ENCODE measurements around the gene ABCA3.

The ABCA3 gene

DNA sequence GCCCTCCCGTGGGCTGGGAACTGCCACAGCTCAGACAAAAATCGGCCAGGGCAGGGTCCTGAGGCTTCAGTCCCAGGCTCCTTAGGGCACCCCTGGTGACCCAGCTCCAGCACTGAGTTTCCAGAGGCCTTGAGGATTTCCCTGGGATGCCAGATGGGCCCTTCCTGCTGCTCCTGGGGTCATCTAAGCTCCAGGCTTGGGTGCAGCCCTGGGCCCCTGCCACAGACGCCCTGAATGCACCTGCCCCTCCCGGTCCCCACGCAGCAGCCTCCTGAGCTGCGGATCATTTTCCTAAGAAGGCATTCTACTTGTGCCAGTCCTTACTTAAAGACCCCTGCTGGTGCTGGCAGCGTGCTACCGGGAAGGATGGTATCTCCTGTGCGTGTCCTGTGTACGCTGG, 66.6 kb downstream of the ABCA3 start:
- H3K4me3 ChIP-seq (ENCODE audit: low read length): no peak overlapping the region
- H3K4ac ChIP-seq (ENCODE audit: low read depth, low read length): no peak overlapping the region
- no peak overlapping the region for H3K9ac ChIP-seq (ENCODE audit: low read length)
- peaks cover 2% of the 10 kb centered on the region for H3K79me2 ChIP-seq (ENCODE audit: control insufficient read depth, insufficient read depth, low read length)
- no peak overlapping the region for H3K18ac ChIP-seq (ENCODE audit: low read length)
- no CpG with 5 or more reads among the region's 10 CpGs for WGBS (ENCODE audit: extremely low coverage, insufficient coverage, low lambda C conversion rate)
- H3K56ac ChIP-seq (ENCODE audit: low read length): no peak overlapping the region
- no peak overlapping the region for H2AK5ac ChIP-seq (ENCODE audit: low read length)
- H2BK5ac ChIP-seq (ENCODE audit: low read length): no peak overlapping the region
- no peaks in the 10 kb centered on the region for H3K36me3 ChIP-seq (ENCODE audit: control insufficient read depth, insufficient read depth, low read length)
- no peak overlapping the region for H2BK120ac ChIP-seq (ENCODE audit: low read depth, low read length)
- H2BK15ac ChIP-seq (replicated peaks; ENCODE audit: low read depth): no peak overlapping the region
- no peaks in the 10 kb centered on the region for H3K27me3 ChIP-seq (ENCODE audit: insufficient read depth, low read length, poor library complexity)
- no peak overlapping the region for H3K23ac ChIP-seq (ENCODE audit: low read length)
- H3K27ac ChIP-seq (ENCODE audit: low read depth, low read length): no peak overlapping the region
- H4K5ac ChIP-seq (ENCODE audit: low read length): no peak overlapping the region
- H4K8ac ChIP-seq (ENCODE audit: low read depth, low read length): no peak overlapping the region
- no peaks in the 10 kb centered on the region for H3K79me1 ChIP-seq (ENCODE audit: low read length)
- no peak overlapping the region for H3K4me2 ChIP-seq (ENCODE audit: low read length)
- no peaks in the 10 kb centered on the region for H3K4me1 ChIP-seq (ENCODE audit: control insufficient read depth, low read depth, low read length)
- no peak for DNase-seq

DNA sequence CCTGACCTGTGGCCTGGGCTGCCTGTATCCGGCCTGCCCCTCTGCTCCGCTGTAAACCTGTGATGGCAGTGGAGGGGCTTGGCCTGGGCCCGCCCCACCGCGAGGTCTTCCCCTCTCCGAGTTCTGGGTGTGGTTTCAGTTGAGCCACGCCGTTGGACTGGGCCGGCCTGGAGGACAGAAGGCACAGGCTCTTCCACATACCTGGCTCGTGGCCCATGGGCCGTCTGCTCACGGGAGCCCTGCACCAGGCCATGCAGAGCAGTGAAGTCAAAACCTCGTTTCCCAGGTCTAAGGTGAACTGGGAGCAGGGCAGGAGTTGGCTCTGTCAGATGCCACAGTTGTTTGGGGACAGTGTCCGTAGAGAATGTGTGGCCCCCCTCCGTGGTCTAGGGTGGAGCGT, 67.0 kb downstream of the ABCA3 start:
- DNase-seq: no peak
- Histone ChIP-seq H3K4ac (ENCODE audit: low read depth, low read length) (no peak overlapping the region), H2AK5ac (ENCODE audit: low read length) (no peak overlapping the region), H3K4me1 (ENCODE audit: control insufficient read depth, low read depth, low read length) (no peaks in the 10 kb centered on the region), H3K4me2 (ENCODE audit: low read length) (no peak overlapping the region), H3K79me2 (ENCODE audit: control insufficient read depth, insufficient read depth, low read length) (peaks cover 2% of the 10 kb centered on the region), H2BK5ac (ENCODE audit: low read length) (no peak overlapping the region), H3K9ac (ENCODE audit: low read length) (no peak overlapping the region), H3K56ac (ENCODE audit: low read length) (no peak overlapping the region), H4K8ac (ENCODE audit: low read depth, low read length) (no peak overlapping the region), H3K79me1 (ENCODE audit: low read length) (no peaks in the 10 kb centered on the region), H3K36me3 (ENCODE audit: control insufficient read depth, insufficient read depth, low read length) (no peaks in the 10 kb centered on the region), H4K5ac (ENCODE audit: low read length) (no peak overlapping the region), H2BK120ac (ENCODE audit: low read depth, low read length) (no peak overlapping the region), H3K27me3 (ENCODE audit: insufficient read depth, low read length, poor library complexity) (no peaks in the 10 kb centered on the region), H2BK15ac (replicated peaks; ENCODE audit: low read depth) (no peak overlapping the region), H3K4me3 (ENCODE audit: low read length) (no peak overlapping the region), H3K23ac (ENCODE audit: low read length) (no peak overlapping the region), H3K18ac (ENCODE audit: low read length) (no peak overlapping the region), H3K27ac (ENCODE audit: low read depth, low read length) (no peak overlapping the region)
- WGBS (ENCODE audit: extremely low coverage, insufficient coverage, low lambda C conversion rate): no CpG with 5 or more reads among the region's 16 CpGs

DNA sequence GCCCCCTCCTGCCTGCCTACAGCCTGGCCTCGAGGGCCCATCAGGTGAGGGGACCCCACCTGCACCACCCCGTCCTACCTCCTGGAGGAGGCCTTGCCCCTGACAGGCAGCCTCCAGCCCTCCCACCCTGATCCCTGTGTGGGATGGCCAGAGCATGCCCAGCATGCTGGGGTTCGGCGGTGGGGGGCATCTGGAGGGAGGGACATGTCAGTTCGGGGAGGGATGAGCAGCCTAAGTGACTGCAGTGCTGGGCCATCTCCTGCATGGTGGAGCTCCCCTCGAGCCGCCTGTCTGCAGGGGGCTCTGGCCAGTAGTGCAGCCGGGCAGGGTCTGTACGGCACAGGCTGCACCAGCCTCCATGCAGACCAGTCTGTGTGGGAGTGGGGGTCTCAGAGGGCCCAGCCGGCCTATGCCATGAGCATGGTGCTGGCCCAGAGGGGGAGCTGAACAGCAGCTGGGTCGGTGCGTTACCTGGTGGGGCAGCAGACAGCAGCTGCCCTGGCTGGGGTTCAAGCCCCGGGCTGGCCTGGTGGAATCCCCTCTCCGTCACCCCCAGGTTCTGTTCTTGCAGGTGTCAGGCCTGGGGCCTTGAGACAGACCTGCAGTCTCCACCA, 68.6 kb downstream of the ABCA3 start:
- Histone ChIP-seq H2BK15ac (replicated peaks; ENCODE audit: low read depth) (no peak overlapping the region), H3K4ac (ENCODE audit: low read depth, low read length) (no peak overlapping the region), H3K9ac (ENCODE audit: low read length) (no peak overlapping the region), H3K18ac (ENCODE audit: low read length) (no peak overlapping the region), H3K4me2 (ENCODE audit: low read length) (no peak overlapping the region), H3K56ac (ENCODE audit: low read length) (no peak overlapping the region), H4K5ac (ENCODE audit: low read length) (no peak overlapping the region), H3K4me3 (ENCODE audit: low read length) (no peak overlapping the region), H3K4me1 (ENCODE audit: control insufficient read depth, low read depth, low read length) (no peaks in the 10 kb centered on the region), H2BK5ac (ENCODE audit: low read length) (no peak overlapping the region), H2AK5ac (ENCODE audit: low read length) (no peak overlapping the region), H3K27me3 (ENCODE audit: insufficient read depth, low read length, poor library complexity) (no peaks in the 10 kb centered on the region), H3K27ac (ENCODE audit: low read depth, low read length) (no peak overlapping the region), H3K36me3 (ENCODE audit: control insufficient read depth, insufficient read depth, low read length) (no peaks in the 10 kb centered on the region), H3K79me1 (ENCODE audit: low read length) (no peaks in the 10 kb centered on the region), H3K23ac (ENCODE audit: low read length) (no peak overlapping the region), H3K79me2 (ENCODE audit: control insufficient read depth, insufficient read depth, low read length) (peaks cover 9% of the 10 kb centered on the region), H4K8ac (ENCODE audit: low read depth, low read length) (no peak overlapping the region), H2BK120ac (ENCODE audit: low read depth, low read length) (no peak overlapping the region)
- WGBS (ENCODE audit: extremely low coverage, insufficient coverage, low lambda C conversion rate): no CpG with 5 or more reads among the region's 14 CpGs
- no peak for DNase-seq

DNA sequence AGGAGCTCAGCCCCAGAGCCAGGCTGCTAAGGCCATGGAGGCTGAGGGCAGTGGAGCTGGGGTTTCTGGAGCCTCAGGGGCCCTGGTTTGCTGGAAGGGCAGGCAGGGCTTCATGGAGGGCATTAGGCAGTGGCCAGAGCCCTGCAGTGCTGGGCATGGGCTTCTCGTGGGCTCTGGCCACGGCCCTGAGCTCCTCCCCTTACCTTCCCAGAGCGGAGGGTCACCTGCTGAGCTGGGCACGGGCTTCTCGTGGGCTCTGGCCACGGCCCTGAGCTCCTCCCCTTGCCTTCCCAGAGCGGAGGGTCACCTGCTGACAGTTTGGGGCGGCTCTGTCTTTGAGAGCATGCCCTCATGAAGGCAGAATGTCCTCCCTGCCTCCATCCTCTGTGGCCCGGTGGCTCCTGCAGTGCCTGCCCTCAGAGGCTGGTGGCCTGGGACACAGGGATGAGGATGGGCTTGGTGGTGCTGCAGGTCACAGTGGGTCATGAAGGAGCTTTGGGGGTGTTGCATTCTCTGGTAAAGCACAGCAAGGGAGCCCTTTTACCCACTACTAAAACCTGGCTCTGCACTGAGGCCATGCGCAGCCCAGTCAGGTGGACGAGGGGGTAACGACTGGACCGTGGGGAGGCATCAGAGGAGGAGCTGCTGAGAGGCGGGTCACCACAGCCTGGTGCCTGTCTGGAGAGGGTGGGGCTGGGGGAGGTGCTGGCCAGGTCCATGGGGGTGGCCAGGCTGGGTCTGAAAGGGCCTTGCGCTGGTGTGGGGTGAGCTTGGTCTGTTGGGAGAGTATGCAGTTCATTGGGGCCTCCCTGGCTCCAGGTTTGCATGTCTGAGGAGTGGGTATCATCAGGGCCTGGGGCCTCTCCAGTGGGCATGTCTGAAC, 69.7 kb downstream of the ABCA3 start:
- no CpG with 5 or more reads among the region's 15 CpGs for WGBS (ENCODE audit: extremely low coverage, insufficient coverage, low lambda C conversion rate)

GRCh38 chr16:2270070-2270462, 70.5 kb downstream of the ABCA3 start:
- Histone ChIP-seq H3K27me3 (ENCODE audit: insufficient read depth, low read length, poor library complexity) (no peaks in the 10 kb centered on the region), H2BK15ac (replicated peaks; ENCODE audit: low read depth) (no peak overlapping the region), H3K4me2 (ENCODE audit: low read length) (no peak overlapping the region), H3K4ac (ENCODE audit: low read depth, low read length) (no peak overlapping the region), H3K79me2 (ENCODE audit: control insufficient read depth, insufficient read depth, low read length) (peaks cover 27% of the 10 kb centered on the region), H3K4me3 (ENCODE audit: low read length) (no peak overlapping the region), H2BK5ac (ENCODE audit: low read length) (no peak overlapping the region), H3K27ac (ENCODE audit: low read depth, low read length) (no peak overlapping the region), H4K5ac (ENCODE audit: low read length) (no peak overlapping the region), H3K79me1 (ENCODE audit: low read length) (no peaks in the 10 kb centered on the region), H4K8ac (ENCODE audit: low read depth, low read length) (no peak overlapping the region), H3K4me1 (ENCODE audit: control insufficient read depth, low read depth, low read length) (peaks cover 3% of the 10 kb centered on the region), H3K9ac (ENCODE audit: low read length) (no peak overlapping the region), H3K18ac (ENCODE audit: low read length) (no peak overlapping the region), H2BK120ac (ENCODE audit: low read depth, low read length) (no peak overlapping the region), H3K23ac (ENCODE audit: low read length) (no peak overlapping the region), H3K36me3 (ENCODE audit: control insufficient read depth, insufficient read depth, low read length) (no peaks in the 10 kb centered on the region), H3K56ac (ENCODE audit: low read length) (no peak overlapping the region), H2AK5ac (ENCODE audit: low read length) (no peak overlapping the region)
- WGBS (ENCODE audit: extremely low coverage, insufficient coverage, low lambda C conversion rate): no CpG with 5 or more reads among the region's 9 CpGs
- DNase-seq: no peak

More for the DNA sequence above, 69.7 kb downstream of the ABCA3 start:
- Histone ChIP-seq H2BK120ac (ENCODE audit: low read depth, low read length) (no peak overlapping the region), H3K4me3 (ENCODE audit: low read length) (no peak overlapping the region), H3K4me2 (ENCODE audit: low read length) (no peak overlapping the region), H2AK5ac (ENCODE audit: low read length) (no peak overlapping the region), H3K9ac (ENCODE audit: low read length) (no peak overlapping the region), H3K79me1 (ENCODE audit: low read length) (no peaks in the 10 kb centered on the region), H4K5ac (ENCODE audit: low read length) (no peak overlapping the region), H4K8ac (ENCODE audit: low read depth, low read length) (no peak overlapping the region), H3K27me3 (ENCODE audit: insufficient read depth, low read length, poor library complexity) (no peaks in the 10 kb centered on the region), H3K4me1 (ENCODE audit: control insufficient read depth, low read depth, low read length) (peaks cover 1% of the 10 kb centered on the region), H3K36me3 (ENCODE audit: control insufficient read depth, insufficient read depth, low read length) (no peaks in the 10 kb centered on the region), H2BK5ac (ENCODE audit: low read length) (no peak overlapping the region), H3K56ac (ENCODE audit: low read length) (no peak overlapping the region), H3K4ac (ENCODE audit: low read depth, low read length) (no peak overlapping the region), H3K79me2 (ENCODE audit: control insufficient read depth, insufficient read depth, low read length) (peaks cover 19% of the 10 kb centered on the region), H3K18ac (ENCODE audit: low read length) (no peak overlapping the region), H3K23ac (ENCODE audit: low read length) (no peak overlapping the region), H3K27ac (ENCODE audit: low read depth, low read length) (no peak overlapping the region), H2BK15ac (replicated peaks; ENCODE audit: low read depth) (no peak overlapping the region)
- DNase-seq: no peak

Measured in mesendoderm (in vitro differentiated cells).